Measurements from ENCODE around the gene GCLC. TPM values are rescaled to one million over a fixed set of nuclear protein-coding genes. Genes with fewer than 3 reads are reported as not detected.

Gene GCLC
- polyA plus RNA-seq (10.4 and 17.7 TPM in 2 replicates), polyA minus RNA-seq (17.4 and 18.7 TPM in 2 replicates)

GRCh38 chr6:53544470-53545308, at the start of gene GCLC:
Gene GCLC (minus strand): TSS chr6:53545101. CDS start chr6:53544645, 456 bp downstream.
- no peaks in the 10 kb centered on the region for H3K9me2 ChIP-seq (ENCODE audit: insufficient read depth, low read length)
- no peaks in the 10 kb centered on the region for H4K20me1 ChIP-seq (ENCODE audit: insufficient read depth)
- H3K79me2 ChIP-seq (replicated peaks; ENCODE audit: insufficient read depth, low read length): no peaks in the 10 kb centered on the region
- H3K4me2 ChIP-seq (ENCODE audit: low read length): peak within 1 kb of the TSS; percentile 93
- peak within 1 kb of the TSS; percentile 69 for H3K9ac ChIP-seq (ENCODE audit: low read length)
- no peaks in the 10 kb centered on the region for H3F3A ChIP-seq (ENCODE audit: insufficient read depth, low read length, poor library complexity, severe bottlenecking)
- peak within 1 kb of the TSS; percentile 97 for H3K4me3 ChIP-seq (ENCODE audit: low read length)
- no peaks in the 10 kb centered on the region for H3K27me3 ChIP-seq (ENCODE audit: insufficient read depth, low read depth, low read length)
- H2AFZ ChIP-seq (ENCODE audit: low read depth, low read length): peak within 1 kb of the TSS; percentile 81
- H3K36me3 ChIP-seq (ENCODE audit: insufficient read depth, low read length): no peaks in the 10 kb centered on the region
- TF ChIP-seq SMC3 (conservative IDR thresholded peaks at IDR 0.05; ENCODE audit: poor library complexity) (peak; percentile 50), MXI1 (conservative IDR thresholded peaks at IDR 0.05; ENCODE audit: poor library complexity, severe bottlenecking) (peak; percentile 96), POLR2AphosphoS5 (IDR thresholded peaks at IDR 0.05) (peak; percentile 28), RAD21 (conservative IDR thresholded peaks at IDR 0.05) (peak; percentile 48), EZH2 (IDR thresholded peaks at IDR 0.05; ENCODE audit: borderline replicate concordance, insufficient read depth, low read length, poor library complexity, severe bottlenecking) (no peak), EP300 (conservative IDR thresholded peaks at IDR 0.05; ENCODE audit: poor library complexity, severe bottlenecking) (peak; percentile 43), CTCF (IDR thresholded peaks at IDR 0.05; ENCODE audit: poor library complexity, severe bottlenecking) (peak; percentile 89), TAF1 (IDR thresholded peaks at IDR 0.05; ENCODE audit: low read depth) (peak; percentile 17), REST (IDR thresholded peaks at IDR 0.05; ENCODE audit: borderline replicate concordance) (peak; percentile 30)
- peak within 1 kb of the TSS; percentile 36 for H3K27ac ChIP-seq (ENCODE audit: low read length)
- H3K9me3 ChIP-seq (ENCODE audit: low read length): no peaks in the 10 kb centered on the region

GRCh38 chr6:53594596-53594995, 49.7 kb upstream of the GCLC start:
- TF ChIP-seq EP300 (conservative IDR thresholded peaks at IDR 0.05; ENCODE audit: poor library complexity, severe bottlenecking) (no peak), MXI1 (conservative IDR thresholded peaks at IDR 0.05; ENCODE audit: poor library complexity, severe bottlenecking) (no peak), POLR2AphosphoS5 (IDR thresholded peaks at IDR 0.05) (no peak), EZH2 (IDR thresholded peaks at IDR 0.05; ENCODE audit: borderline replicate concordance, insufficient read depth, low read length, poor library complexity, severe bottlenecking) (no peak), CTCF (IDR thresholded peaks at IDR 0.05; ENCODE audit: poor library complexity, severe bottlenecking) (no peak), RAD21 (conservative IDR thresholded peaks at IDR 0.05) (no peak), REST (IDR thresholded peaks at IDR 0.05; ENCODE audit: borderline replicate concordance) (no peak)
- Histone ChIP-seq H4K20me1 (ENCODE audit: insufficient read depth) (no peaks in the 10 kb centered on the region), H3K9me3 (ENCODE audit: low read length) (no peaks in the 10 kb centered on the region), H3F3A (ENCODE audit: insufficient read depth, low read length, poor library complexity, severe bottlenecking) (no peaks in the 10 kb centered on the region), H3K4me3 (ENCODE audit: low read length) (no peak overlapping the region), H3K27me3 (ENCODE audit: insufficient read depth, low read depth, low read length) (no peaks in the 10 kb centered on the region), H3K9me2 (ENCODE audit: insufficient read depth, low read length) (no peaks in the 10 kb centered on the region), H3K4me2 (ENCODE audit: low read length) (no peak overlapping the region), H2AFZ (ENCODE audit: low read depth, low read length) (no peak overlapping the region), H3K27ac (ENCODE audit: low read length) (no peak overlapping the region), H3K36me3 (ENCODE audit: insufficient read depth, low read length) (no peaks in the 10 kb centered on the region), H3K79me2 (replicated peaks; ENCODE audit: insufficient read depth, low read length) (no peaks in the 10 kb centered on the region), H3K9ac (ENCODE audit: low read length) (no peak overlapping the region)

Measured in neural cell (in vitro differentiated cells).